ENCODE measurements around the gene STX8.
"Not testable (repeated sequence)": the region's sequence is repeated elsewhere in the genome, so short reads cannot be mapped to it uniquely, and the experiment has no call there.

Gene STX8

DNA sequence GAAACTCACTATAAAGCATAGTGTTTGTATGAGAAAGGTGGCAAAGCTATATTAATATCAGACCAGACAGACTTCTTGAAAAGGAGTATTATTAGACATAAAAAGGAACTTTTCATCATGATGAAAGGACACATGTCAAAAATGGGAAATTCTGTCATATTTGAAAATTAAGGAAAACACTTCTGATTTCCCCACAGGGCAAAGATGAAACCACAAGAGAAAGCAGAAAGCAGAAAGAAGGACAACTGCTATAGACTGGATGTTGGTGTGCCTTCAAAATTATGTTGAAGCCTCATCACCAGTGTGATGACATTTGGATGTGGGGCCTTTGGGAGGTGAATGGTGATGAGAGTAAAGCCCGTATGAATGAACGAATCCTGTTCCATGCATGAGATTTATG is 193.0 kb downstream of the STX8 start:
- FAIRE-seq: no peak

DNA sequence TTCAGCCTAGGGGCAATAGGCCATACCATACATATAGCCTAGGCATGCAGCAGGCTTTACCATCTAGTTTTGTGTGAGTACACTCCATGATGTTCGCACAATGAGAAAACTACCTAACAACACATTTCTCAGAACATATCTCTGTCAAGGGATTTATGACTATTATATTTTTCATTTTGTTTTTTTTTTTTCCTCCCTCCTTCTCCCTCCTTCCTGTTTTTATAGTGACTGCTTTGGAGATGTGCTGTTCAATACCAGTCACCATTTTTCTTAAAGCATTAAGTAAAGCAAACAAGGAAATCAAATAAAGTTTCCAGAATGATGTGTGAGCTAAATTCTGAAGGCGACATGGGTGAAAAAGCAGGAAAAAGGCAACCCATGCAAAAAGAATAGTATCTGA is 194.6 kb downstream of the STX8 start:
- no peak for FAIRE-seq

DNA sequence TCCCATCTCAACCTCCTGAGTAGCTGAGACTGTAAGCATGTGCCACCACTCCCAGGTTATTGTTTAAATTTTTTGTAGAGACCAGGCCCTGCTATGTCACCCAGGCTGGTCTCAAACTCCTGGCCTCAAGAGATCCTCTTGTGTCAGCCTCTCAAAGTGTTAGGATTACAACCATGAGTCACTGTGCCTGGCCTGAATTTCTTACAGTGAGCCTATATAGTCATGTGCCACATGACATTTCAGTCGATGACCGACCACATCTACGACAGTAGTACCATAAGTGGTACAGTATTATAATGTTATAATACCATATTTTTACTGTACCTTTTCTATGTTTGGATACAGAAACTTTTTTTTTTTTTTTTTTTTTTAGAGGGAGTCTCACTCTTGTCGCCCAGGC is 195.3 kb downstream of the STX8 start:
- no peak for FAIRE-seq

DNA sequence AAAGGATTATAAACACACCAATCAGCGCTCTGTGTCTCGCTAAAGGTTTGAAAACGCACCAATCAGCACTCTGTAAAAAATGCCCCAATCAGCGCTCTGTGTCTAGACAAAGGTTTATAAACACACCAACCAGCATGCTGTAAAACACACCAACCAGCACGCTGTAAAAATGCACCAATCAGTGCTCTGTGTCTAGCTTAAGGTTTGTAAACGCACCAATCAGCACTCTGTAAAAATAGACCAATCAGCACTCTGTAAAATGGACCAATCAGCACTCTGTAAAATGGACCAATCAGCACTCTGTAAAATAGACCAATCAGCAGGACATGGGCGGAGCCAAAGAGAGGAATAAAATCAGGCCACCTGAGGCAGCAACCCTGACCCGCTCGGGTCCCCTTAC is 199.4 kb downstream of the STX8 start:
- not testable (repeated sequence) for FAIRE-seq

DNA sequence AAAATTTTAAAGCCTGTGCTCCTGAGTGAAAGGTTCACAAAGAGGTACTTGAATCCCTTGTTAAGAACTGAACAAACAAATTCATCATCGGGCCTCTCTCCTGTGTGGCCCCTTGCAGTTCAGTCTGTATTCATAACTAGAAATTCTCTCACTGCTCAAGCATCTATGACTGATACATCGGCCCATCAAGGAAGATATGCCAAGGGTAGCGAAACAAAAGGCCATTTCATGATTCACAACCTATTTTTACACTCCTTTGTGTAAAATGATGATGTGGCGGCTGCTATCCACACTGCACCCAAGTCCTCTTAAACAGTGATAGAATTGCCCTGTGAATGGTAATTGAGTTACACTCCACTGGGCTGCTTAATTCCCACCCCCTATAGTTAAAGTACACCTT is 204.6 kb downstream of the STX8 start:
- no peak for FAIRE-seq

DNA sequence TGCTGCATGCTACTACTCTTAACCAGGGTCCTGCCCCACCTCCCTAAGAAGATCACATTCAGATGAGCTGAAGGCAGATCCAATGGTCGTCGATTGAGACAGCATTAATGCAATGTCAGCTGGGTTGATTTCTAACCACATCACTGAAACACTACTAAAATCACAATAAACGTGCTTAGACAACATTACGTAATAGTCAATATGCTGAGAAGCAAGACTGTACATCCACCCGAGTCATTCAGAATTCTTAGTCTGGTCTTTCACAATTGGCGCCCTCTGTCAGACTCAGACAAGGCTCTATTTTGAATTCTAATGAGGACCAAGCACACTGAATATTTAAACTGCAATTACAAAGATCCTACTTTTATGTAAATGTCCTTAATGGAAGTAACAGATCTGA is 205.2 kb downstream of the STX8 start:
- FAIRE-seq: no peak

DNA sequence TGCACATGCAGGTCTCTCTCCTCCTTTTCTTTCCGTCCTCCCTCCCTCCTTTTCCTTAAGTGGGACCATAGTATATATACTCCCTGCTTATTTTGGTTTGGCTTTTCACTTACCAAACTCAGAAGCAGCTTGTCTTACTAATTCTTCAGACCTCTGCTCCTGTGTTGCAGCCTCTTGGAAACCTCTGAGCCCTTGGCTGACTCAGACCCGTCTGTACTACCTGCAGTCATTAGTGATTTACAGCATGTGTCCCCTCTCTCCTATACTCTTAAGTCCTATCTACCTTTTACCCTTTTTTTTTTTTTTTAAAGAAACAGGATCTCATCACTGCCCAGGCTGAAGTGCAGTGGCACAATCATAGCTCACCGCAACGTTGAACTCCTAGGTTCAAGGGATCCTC is 207.0 kb downstream of the STX8 start:
- FAIRE-seq: no peak

DNA sequence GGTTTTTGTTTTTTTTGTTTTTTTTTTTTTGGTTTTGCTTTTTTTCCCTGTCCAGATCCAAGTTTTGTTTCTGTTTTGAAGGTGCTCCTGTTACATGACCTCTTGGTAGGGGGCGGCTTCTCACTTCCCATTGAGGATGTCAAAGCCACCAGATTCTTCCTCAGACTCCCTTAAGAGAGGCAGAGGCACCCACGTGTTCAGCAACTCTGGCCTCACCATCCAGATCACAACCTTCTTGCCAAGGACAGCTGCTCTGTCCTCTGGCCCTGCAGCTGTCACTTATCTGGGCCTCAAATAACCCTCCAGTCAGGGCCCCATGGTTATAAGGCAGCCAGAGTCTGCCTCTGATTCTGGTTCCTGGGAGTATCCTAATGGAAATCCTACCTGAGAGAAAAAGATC is 208.5 kb downstream of the STX8 start:
- no peak for FAIRE-seq

DNA sequence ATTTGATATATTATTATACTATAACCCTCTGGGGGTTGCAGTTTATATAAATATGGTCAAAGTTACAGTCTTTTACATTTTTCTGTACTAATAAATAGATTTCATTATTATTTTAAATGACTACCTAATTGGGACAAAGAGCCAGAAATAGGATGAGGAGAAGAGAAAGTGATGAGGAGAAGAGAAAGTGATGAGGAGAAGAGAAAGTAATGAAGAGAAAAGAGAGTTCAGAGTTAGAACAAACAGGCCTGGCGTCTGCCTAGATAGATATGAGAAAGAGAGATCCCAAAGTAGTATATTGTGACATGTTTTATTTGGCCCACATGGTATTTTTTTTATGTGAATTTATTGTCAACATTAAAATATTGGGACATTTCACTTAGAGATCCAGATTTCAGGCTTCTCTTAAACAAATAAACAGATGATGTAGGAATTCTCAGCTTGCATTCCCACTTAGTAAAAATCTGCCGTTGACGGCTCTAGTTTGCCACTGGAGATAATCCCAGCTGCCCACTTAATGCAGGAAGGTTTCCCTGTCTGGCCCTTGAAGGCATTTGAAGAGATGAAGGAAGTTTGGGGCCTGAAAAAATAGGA is 210.7 kb downstream of the STX8 start:
- FAIRE-seq: no peak

DNA sequence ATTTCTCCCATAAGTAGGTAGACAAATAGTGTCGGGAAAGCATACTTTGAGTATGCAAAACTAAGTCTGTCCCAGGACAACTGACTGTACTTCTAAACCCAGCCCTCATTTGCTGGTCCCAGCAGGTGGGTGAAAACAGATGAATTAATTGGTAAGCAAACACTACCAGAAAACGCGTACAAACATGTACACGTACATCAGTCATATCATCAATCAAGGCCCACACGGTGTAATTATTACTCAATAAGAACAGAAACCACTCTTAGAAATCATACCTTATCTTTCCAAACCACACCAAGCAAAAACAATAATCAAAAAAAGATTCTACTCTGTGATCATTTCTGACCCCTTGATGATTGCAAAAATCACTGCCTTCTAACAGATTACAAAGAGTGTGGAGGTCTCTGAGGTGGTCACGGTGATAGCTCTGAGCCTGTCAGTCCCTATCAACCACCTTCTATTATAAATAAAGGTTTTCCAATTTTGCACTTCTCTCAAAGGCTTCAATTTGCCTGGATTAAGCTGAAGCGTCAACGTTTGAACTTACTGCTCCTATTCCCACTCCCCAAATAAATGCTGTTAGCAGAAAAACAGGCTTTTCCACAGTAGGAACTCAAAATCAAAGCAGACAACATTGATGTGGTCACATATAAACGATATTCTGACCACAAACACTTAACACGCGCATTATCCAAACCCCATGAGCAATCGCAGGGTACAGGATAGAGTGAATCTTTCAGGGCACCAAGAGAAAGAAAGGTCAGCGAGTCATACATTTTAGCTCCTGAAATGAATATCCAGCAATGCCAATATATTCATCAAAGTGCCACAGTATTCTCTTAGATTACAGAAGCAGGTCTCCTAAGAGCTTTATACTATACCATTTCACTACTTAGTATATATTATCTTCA is 211.9 kb downstream of the STX8 start:
- FAIRE-seq: no peak

DNA sequence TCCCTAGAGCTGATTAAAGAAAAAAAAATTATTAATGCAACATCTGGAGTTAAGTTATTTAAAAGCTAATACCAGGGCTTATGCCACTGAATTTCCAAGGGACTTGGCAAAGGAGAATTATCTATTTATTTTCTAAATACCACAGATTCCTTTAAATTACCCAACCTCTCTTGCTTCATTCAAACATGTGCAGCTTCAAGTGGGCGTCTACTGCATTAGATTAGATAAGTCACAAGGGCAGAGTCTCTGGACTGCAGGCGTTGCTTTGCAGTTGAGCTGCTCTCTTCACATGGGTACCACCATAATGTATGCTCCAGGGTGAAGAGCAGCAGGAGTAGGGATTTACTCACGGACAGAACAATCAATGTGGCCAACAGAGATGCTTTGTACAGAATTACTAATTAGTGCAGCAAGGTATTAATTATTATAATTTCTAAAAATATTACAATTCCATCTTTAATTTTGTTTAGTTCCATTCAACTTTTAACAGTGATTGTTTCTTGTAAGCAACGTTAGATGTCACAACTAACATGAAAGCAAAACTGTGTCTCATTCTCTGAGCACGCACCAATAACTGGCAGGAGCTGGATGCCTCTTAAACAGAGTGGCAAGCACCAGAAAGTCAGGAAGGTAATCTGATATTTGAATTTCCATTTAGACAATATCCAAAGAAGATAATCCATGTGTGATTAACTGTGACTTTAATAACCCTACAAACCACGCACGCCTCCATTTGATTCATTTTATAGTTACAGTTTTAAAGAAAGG is 214.2 kb downstream of the STX8 start:
- FAIRE-seq: no peak

DNA sequence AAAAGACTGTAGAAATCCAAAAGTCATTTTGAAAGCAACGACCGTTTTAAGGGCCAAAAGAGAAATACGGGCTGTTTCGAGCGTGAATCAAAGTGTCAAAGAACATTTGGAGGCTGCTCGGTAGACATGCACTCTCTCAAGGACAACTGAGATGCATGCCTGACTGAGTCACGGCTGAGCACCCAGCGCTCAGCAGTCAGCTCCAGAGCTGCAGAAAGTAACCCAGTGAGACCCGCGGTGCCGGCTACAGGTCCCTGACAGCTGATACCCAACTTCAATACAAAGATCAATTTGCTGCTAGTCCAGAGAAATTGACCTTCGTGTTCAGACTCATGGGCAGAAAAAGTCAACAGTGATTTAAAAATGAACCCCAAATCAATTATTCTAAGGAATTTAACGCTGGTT is 214.9 kb downstream of the STX8 start:
- FAIRE-seq: no peak

DNA sequence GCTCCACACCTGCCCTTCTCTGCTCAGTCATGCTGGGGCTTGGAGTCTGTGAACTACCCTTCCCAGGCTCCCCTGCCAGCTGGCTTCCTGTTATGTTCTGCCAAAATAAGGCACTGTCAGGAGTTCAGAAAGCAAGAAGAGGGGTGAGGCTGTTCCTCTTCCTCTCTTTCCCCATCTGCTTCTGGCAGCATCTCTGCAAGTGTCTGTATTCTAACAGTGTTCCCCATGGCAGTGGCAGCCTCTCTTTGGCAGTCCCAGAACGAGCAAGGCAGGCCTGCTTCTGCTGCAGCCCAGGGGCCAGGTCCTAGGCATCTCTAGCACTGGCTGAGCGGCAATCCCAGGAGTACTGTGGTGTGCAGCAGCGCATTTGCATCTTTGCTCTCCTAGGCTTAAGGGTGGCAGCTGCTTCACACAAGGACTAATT is 219.1 kb downstream of the STX8 start:
- FAIRE-seq: no peak

DNA sequence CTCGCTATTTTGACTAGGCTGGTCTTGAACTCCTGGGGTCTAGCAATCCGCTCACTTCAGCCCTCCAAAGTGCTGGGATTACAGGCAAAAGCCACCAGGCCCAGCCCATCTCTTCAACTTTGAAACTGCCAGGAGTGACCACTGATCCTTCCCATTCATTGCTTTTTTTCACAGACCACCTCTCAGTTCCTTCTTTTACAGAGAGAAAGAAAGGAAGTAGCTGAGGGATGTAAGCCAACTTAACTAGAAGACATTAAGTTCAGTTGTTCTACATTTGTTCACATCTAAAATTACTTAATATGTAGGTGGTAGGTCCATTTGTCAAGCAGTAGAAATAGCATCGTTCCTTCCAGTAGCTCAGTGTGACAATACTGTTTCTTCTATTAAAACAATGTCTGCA is 219.8 kb downstream of the STX8 start:
- FAIRE-seq: no peak

DNA sequence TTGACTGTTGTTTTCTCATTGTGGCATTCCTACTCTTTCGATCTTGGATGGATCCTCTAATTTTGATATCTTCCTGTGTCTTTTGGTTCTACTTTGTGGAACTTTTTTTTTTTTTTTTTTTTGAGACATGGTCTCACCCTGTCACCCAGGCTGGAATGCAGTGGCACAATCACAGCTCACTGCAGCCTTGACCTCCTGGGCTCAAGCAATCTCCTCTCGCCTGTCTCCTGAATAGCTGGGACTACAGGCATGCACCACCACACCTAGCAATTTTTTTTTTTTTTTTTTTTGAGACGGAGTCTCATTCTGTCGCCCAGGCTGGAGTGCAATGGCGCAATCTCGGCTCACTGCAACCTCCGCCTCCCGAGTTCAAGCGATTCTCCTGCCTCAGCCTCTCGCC is 220.4 kb downstream of the STX8 start:
- not testable (repeated sequence) for FAIRE-seq

DNA sequence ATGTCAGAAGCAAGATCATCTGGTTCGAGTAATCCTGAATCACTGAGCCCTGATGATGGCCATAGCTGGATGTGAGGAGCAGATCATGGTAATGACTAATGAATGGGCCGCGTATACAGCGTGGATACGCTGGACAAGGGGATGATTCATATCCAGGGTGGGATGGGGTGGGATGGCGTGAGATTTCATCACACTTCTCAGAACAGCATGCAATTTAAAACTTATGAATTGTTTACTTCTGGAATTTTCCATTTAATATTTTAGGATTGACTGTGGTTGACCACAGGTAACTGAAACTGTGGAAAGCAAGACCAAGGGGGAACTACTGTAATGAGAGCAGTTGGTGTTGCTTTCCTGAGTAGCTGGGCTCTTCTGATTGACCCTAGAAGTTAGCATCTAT is 225.5 kb downstream of the STX8 start:
- no peak for FAIRE-seq

DNA sequence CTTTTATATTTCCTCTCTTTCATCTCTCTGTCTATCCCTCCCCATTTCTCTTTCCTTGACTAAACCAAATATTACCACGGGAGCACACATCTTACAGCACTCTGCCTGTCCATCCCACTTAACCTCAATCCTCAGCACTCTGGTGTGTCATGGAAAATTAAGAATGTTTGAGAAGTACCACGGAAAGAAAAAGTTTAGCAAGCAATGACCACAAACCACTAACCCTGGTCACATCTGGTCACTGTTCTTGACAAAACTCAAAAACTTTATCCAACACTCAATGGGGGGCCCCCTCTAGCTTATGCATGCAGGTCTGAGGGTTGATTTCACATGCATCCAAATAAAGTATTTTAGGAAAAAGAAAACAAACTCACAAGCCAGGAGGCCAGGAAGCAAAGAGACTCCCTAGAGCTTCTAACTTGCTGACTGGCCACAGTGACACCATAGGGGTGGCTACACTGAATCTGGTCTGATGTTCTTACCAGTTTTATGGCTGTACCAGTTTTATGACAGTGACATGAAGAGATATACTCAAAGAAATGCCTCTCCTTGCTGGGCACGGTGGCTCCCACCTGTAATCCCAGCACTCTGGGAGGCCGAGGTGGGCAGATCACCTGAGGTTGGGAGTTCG is 229.2 kb downstream of the STX8 start:
- no peak for FAIRE-seq

DNA sequence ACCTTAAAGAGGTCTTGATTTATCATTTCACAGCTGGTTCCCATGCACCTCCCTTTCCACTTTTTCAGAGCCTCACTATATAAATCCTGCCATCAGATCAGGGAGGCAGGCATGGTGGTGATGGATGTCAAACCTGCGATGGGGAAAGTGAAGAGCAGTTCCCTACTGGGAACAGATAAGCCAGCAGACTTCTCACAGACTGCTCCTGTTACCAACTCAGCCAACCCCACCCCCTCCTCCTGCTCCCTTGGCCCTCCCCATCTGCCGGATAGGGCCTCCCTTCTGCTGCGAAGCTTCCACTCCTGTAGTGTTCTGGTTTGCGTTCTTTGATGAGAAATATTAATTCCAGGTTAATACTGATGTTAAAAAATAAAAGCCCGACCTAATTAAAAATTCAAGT is 232.1 kb downstream of the STX8 start:
- FAIRE-seq: no peak

DNA sequence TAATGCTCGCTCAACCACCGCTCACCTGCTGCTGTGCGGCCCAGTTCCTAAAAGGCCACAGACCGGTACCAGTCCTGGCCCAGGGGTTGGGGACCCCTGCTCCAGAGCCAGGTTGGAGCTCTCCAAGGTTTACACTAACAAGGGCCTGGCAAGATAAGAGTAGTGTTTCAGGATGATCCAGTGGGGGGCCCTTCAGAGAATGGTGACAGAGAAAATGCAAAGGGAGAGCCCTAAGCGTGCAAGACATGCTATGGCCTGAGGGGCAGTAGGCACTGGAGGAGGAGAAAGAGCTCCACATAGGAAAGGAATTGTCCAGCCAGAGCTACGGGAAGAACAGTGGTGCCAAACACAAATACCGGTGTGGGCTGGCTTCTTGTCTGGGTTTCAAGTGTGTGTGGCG is 233.4 kb downstream of the STX8 start:
- no peak for FAIRE-seq

DNA sequence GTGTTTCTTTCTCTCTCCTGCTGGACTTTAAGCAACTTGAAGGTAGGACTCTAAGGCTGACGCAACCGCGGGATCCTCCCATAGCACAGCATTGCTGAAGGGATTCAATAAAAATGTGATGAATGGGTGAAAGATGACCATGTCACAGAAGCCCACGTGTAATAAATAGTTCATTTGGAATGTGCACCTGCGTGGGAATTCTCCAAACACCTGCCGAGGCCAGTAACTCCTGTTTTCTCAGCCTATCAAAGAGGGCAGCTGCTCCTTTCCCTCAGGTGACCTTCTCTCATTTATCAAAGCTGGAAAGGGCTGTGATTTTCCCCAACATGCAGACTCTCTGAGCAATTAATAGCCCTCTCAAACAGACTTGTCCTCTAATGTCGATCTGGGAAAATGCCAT is 235.7 kb downstream of the STX8 start:
- no peak for FAIRE-seq

DNA sequence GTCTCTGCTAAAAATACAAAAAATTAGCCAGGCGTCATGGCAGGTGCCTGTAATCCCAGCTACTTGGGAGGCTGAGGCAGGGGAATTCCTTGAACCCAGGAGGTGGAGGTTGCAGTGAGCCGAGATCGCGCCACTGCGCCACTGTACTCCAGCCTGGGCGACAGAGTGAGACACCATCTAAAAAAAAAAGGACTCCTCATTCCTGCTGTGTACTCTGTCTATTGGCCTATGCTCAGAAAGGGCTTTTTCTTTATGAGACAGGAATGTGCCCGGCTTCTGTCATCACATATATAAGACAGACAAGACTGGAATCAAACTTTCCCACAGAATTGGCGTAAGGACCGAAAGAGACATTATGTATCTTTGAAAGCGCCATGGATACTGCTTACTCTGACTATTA is 236.1 kb downstream of the STX8 start:
- not testable (repeated sequence) for FAIRE-seq

DNA sequence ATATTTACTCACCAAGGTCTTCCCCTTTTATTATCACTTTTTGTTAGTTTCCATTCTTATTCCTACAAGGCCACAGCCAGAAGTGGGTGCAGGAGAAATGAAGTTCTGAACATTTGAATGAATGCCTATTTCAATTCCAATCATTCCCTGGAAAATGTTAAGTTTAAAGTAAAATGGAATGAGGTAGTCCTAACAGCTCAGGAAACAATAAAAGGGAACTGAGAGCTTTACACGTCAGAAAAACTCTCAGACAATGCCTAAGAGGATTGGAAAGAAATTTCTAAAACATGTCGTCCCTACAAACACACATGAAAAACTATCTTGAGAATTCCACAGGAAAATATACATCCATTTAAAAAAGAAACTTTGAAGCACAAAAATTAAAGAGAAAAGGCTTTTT is 238.8 kb downstream of the STX8 start:
- no peak for FAIRE-seq
